ENCODE results near the gene EPHA10. TPM values are rescaled to one million over a fixed set of nuclear protein-coding genes. Genes with fewer than 3 reads are reported as not detected.

Gene EPHA10
- total RNA-seq, 4 donors from 2014 or later: 0.17 to 0.83 (median 0.39) TPM

- H3K9me3 ChIP-seq: no peaks in the 10 kb centered on the region
- no peak for DNase-seq (ENCODE audit: extremely low spot score)
- H3K27me3 ChIP-seq: peaks cover 0 to 42% (median 0%) of the 10 kb centered on the region in 4 donors
- H3K4me1 ChIP-seq: no peaks in the 10 kb centered on the region
- intact Hi-C loops (cut with DNase I): no loop called here
- TF ChIP-seq EP300 (IDR thresholded peaks at IDR 0.05): no peak
- TF ChIP-seq POLR2A (IDR thresholded peaks at IDR 0.05; ENCODE audit: low read depth): no peak
- TF ChIP-seq POLR2AphosphoS5 (IDR thresholded peaks at IDR 0.05): no peak
- no peak for TF ChIP-seq CTCF (IDR thresholded peaks at IDR 0.05)
- 79% methylated on average over 8 of the region's 8 CpGs for WGBS
- H3K27ac ChIP-seq (replicated peaks in 1 of 4): no peak overlapping the region
- peaks cover 0 to 2% (median 0%) of the 10 kb centered on the region in 4 donors for H3K36me3 ChIP-seq
- H3K4me3 ChIP-seq: no peak overlapping the region
These were observed 50.7 kb downstream of the EPHA10 start for GRCh38 chr1:37714226-37714625.

DNA sequence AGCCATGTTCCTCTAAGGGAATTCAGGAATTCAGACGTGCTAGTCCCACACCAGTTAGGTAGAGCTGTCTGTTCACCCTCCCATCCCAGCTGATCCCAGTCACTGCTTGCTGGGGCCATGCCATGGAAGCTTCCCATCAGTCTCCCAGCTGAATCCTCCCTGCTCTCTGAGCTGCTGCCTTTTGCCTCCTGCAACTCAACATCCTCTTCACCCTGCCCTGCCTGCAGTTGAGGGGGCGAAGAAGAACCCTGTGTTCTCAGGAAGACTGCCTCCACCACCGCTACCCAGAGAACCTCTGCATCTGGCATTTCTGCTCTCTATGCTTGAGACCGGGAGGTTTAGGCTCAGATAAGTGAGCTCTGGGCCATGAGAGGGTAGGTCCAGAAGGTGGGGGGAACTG lies 56.4 kb downstream of the EPHA10 start:
- DNase-seq (ENCODE audit: extremely low spot score): no peak
- Histone ChIP-seq H3K4me3 (no peak overlapping the region), H3K9me3 (no peaks in the 10 kb centered on the region), H3K27ac (replicated peaks in 1 of 4) (no peak overlapping the region), H3K4me1 (no peaks in the 10 kb centered on the region), H3K36me3 (peaks cover 0 to 20% (median 0%) of the 10 kb centered on the region in 4 donors), H3K27me3 (no peaks in the 10 kb centered on the region)
- TF ChIP-seq CTCF (IDR thresholded peaks at IDR 0.05): no peak
- no peak for TF ChIP-seq POLR2AphosphoS5 (IDR thresholded peaks at IDR 0.05)
- no peak for TF ChIP-seq EP300 (IDR thresholded peaks at IDR 0.05)
- WGBS: 88% methylated on average over 2 of the region's 4 CpGs
- intact Hi-C loops (cut with DNase I): no loop called here

- intact Hi-C loops (cut with DNase I): no loop called here
- TF ChIP-seq CTCF (IDR thresholded peaks at IDR 0.05): no peak
- no peak for TF ChIP-seq EP300 (IDR thresholded peaks at IDR 0.05)
- no peak for TF ChIP-seq POLR2A (IDR thresholded peaks at IDR 0.05; ENCODE audit: low read depth)
- no peak for TF ChIP-seq POLR2AphosphoS5 (IDR thresholded peaks at IDR 0.05)
- peaks cover 0 to 20% (median 0%) of the 10 kb centered on the region in 4 donors for H3K36me3 ChIP-seq
- no peaks in the 10 kb centered on the region for H3K27me3 ChIP-seq
- no peak overlapping the region for H3K4me3 ChIP-seq
- no peak for DNase-seq (ENCODE audit: extremely low spot score)
- no peak overlapping the region for H3K27ac ChIP-seq (replicated peaks in 1 of 4)
- no peaks in the 10 kb centered on the region for H3K4me1 ChIP-seq
- no peaks in the 10 kb centered on the region for H3K9me3 ChIP-seq
- WGBS: 77% methylated on average over 8 of the region's 8 CpGs
These were observed 59.5 kb downstream of the EPHA10 start for GRCh38 chr1:37705399-37705798.

DNA sequence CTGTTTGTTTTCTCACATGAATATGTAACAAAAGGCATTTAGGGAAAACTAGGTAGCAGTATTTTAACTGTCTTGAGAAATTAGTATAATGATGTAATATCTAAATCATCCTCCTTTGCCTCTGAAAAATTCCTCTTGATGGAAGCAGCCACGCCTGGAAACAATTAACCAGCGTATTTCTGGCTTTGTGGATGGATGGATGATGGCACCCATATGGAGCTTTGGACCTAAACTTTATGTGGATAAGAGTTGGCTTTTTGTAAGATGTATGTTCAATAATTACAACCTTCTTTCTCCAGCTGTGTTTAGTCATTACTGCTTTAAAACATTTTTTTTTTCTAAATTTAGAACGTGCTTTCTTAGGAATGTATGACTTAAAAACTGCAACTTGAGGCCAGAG lies 60.0 kb downstream of the EPHA10 start:
- no peak for DNase-seq (ENCODE audit: extremely low spot score)
- TF ChIP-seq EP300 (IDR thresholded peaks at IDR 0.05): no peak
- no peak for TF ChIP-seq POLR2AphosphoS5 (IDR thresholded peaks at IDR 0.05)
- no peak for TF ChIP-seq POLR2A (IDR thresholded peaks at IDR 0.05; ENCODE audit: low read depth)
- TF ChIP-seq CTCF (IDR thresholded peaks at IDR 0.05): no peak
- Histone ChIP-seq H3K36me3 (peaks cover 0 to 20% (median 0%) of the 10 kb centered on the region in 4 donors), H3K9me3 (no peaks in the 10 kb centered on the region), H3K4me1 (no peaks in the 10 kb centered on the region), H3K27me3 (no peaks in the 10 kb centered on the region), H3K27ac (replicated peaks in 1 of 4) (no peak overlapping the region), H3K4me3 (no peak overlapping the region)
- WGBS: 62% methylated on average over 3 of the region's 3 CpGs
- intact Hi-C loops (cut with DNase I): no loop called here

DNA sequence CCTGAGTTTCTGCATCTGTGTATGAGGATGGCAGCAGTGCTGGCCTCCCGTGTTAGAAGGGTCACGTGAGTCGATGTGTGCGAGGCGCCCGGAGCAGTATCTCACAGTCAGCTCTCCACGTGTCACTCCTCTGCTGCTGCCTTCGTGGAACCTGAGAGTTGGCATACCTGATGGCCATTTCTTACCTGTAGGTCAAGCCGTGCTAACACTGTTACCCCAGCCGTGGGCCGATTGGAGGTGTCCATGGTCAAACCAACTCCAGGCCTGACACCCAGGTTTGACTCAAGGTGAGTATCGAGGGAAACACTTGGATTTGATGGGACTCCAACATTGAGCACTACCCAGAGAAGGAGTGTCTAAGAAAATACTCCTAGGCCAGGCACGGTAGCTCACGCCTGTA lies 61.9 kb downstream of the EPHA10 start:
- no peak overlapping the region for H3K27ac ChIP-seq (replicated peaks in 1 of 4)
- H3K36me3 ChIP-seq: peaks cover 0 to 8% (median 0%) of the 10 kb centered on the region in 4 donors
- no peak for TF ChIP-seq EP300 (IDR thresholded peaks at IDR 0.05)
- no peak for TF ChIP-seq POLR2AphosphoS5 (IDR thresholded peaks at IDR 0.05)
- no peak for TF ChIP-seq POLR2A (IDR thresholded peaks at IDR 0.05; ENCODE audit: low read depth)
- no peak for TF ChIP-seq CTCF (IDR thresholded peaks at IDR 0.05)
- H3K4me1 ChIP-seq: no peaks in the 10 kb centered on the region
- WGBS: over 99% methylated on average over 14 of the region's 14 CpGs
- H3K27me3 ChIP-seq: no peaks in the 10 kb centered on the region
- no peaks in the 10 kb centered on the region for H3K9me3 ChIP-seq
- DNase-seq (ENCODE audit: extremely low spot score): no peak
- no peak overlapping the region for H3K4me3 ChIP-seq
- intact Hi-C loops (cut with DNase I): no loop called here
